Measurements from ENCODE around the gene IMMP2L.

DNA sequence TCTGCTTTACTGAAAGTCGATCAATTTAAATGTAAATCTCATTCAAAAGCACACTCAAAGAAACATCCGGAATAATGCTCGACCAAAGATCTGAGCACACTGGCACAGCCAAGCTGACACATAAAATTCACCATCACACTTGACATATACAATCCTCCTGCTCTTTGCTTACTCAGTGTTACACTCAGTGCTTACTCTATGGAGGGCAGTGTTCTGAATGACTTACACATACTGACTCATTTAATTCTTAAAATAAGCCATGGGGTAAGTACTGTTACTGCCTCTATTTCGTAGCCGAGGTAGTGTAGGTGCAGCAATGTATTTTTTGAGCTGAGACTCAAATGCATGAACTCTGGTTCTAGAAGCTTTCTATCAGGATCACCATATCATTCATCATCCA is 892.9 kb downstream of the IMMP2L start:
- TF ChIP-seq, protein P1, sequence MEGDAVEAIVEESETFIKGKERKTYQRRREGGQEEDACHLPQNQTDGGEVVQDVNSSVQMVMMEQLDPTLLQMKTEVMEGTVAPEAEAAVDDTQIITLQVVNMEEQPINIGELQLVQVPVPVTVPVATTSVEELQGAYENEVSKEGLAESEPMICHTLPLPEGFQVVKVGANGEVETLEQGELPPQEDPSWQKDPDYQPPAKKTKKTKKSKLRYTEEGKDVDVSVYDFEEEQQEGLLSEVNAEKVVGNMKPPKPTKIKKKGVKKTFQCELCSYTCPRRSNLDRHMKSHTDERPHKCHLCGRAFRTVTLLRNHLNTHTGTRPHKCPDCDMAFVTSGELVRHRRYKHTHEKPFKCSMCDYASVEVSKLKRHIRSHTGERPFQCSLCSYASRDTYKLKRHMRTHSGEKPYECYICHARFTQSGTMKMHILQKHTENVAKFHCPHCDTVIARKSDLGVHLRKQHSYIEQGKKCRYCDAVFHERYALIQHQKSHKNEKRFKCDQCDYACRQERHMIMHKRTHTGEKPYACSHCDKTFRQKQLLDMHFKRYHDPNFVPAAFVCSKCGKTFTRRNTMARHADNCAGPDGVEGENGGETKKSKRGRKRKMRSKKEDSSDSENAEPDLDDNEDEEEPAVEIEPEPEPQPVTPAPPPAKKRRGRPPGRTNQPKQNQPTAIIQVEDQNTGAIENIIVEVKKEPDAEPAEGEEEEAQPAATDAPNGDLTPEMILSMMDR (IDR thresholded peaks at IDR 0.05) = no peak
- TF ChIP-seq KDM5A (IDR thresholded peaks at IDR 0.05) (no peak), RARB (CRISPR knock-in tag; IDR thresholded peaks at IDR 0.05) (no peak), CHD2 (IDR thresholded peaks at IDR 0.05; ENCODE audit: low read length, partially characterized antibody) (no peak)
- TF ChIP-seq, protein P2, sequence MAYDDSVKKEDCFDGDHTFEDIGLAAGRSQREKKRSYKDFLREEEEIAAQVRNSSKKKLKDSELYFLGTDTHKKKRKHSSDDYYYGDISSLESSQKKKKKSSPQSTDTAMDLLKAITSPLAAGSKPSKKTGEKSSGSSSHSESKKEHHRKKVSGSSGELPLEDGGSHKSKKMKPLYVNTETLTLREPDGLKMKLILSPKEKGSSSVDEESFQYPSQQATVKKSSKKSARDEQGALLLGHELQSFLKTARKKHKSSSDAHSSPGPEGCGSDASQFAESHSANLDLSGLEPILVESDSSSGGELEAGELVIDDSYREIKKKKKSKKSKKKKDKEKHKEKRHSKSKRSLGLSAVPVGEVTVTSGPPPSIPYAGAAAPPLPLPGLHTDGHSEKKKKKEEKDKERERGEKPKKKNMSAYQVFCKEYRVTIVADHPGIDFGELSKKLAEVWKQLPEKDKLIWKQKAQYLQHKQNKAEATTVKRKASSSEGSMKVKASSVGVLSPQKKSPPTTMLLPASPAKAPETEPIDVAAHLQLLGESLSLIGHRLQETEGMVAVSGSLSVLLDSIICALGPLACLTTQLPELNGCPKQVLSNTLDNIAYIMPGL (CRISPR knock-in tag; IDR thresholded peaks at IDR 0.05; ENCODE audit: borderline replicate concordance) = no peak
- TF ChIP-seq, protein P3, sequence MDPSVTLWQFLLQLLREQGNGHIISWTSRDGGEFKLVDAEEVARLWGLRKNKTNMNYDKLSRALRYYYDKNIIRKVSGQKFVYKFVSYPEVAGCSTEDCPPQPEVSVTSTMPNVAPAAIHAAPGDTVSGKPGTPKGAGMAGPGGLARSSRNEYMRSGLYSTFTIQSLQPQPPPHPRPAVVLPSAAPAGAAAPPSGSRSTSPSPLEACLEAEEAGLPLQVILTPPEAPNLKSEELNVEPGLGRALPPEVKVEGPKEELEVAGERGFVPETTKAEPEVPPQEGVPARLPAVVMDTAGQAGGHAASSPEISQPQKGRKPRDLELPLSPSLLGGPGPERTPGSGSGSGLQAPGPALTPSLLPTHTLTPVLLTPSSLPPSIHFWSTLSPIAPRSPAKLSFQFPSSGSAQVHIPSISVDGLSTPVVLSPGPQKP (IDR thresholded peaks at IDR 0.05; ENCODE audit: low read depth, low read length) = no peak
- TF ChIP-seq, protein P4, sequence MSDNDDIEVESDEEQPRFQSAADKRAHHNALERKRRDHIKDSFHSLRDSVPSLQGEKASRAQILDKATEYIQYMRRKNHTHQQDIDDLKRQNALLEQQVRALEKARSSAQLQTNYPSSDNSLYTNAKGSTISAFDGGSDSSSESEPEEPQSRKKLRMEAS (IDR thresholded peaks at IDR 0.05) = no peak

Data from A549 (cell line).